Right atrium auricular region (tissue), 2 donors: ENCODE measurements around the gene NLRC5. TPM values are rescaled to one million over a fixed set of nuclear protein-coding genes. Genes with fewer than 3 reads are reported as not detected.

ENCODE experiments used
- DNase-seq: peaks from one replicate; pipeline ENCODE4 v3.0.0-alpha.2; 2019; ENCODE audit warnings: low spot score
- H3K27ac ChIP-seq, 2 donors: fragments of 200-600 bp; sonication (generic); 1 replicate in 1 of 2; 2 replicates in 1 of 2; pipeline ENCODE4 v1.5.1; 2016 to 2019
- H3K27me3 ChIP-seq, 2 donors: fragments of 200-600 bp; sonication (generic); one replicate each; pipeline versions ENCODE4 v1.5.1 to v1.6.0; 2017 to 2019
- H3K36me3 ChIP-seq: fragments of 200-600 bp; sonication (generic); one replicate; pipeline ENCODE4 v1.5.1; 2016
- H3K4me1 ChIP-seq, 2 donors: fragments of 200-600 bp; sonication (generic); one replicate each; pipeline versions ENCODE4 v1.5.1 to v1.6.0; 2017 to 2019
- H3K4me3 ChIP-seq, 2 donors: fragments of 200-600 bp; sonication (generic); 1 replicate in 1 of 2; 2 replicates in 1 of 2; pipeline ENCODE4 v1.5.1; 2017 to 2019; ENCODE audit warnings: mild to moderate bottlenecking in 1 of 2, moderate library complexity in 1 of 2
- H3K9me3 ChIP-seq, 2 donors: fragments of 200-600 bp; sonication (generic); one replicate each; pipeline ENCODE4 v1.5.1; 2019
- total RNA-seq, 2 donors: library from RNA; depleted of rRNA; stranded (reverse); fragments of >200 nt; gene quantifications; one replicate each; pipeline ENCODE4 v1.1.0, GENCODE V29; 2016
- TF ChIP-seq, protein P1 (sequence below), 2 donors: fragments of 200-600 bp; sonication (generic); IDR thresholded peaks; one replicate each; pipeline ENCODE4 v1.5.1; 2019; ENCODE audit warnings: antibody characterized with exemption in 2 of 2

The NLRC5 gene
- total RNA-seq, 2 donors from 2014 or later: 8.0 to 9.7 TPM

DNA sequence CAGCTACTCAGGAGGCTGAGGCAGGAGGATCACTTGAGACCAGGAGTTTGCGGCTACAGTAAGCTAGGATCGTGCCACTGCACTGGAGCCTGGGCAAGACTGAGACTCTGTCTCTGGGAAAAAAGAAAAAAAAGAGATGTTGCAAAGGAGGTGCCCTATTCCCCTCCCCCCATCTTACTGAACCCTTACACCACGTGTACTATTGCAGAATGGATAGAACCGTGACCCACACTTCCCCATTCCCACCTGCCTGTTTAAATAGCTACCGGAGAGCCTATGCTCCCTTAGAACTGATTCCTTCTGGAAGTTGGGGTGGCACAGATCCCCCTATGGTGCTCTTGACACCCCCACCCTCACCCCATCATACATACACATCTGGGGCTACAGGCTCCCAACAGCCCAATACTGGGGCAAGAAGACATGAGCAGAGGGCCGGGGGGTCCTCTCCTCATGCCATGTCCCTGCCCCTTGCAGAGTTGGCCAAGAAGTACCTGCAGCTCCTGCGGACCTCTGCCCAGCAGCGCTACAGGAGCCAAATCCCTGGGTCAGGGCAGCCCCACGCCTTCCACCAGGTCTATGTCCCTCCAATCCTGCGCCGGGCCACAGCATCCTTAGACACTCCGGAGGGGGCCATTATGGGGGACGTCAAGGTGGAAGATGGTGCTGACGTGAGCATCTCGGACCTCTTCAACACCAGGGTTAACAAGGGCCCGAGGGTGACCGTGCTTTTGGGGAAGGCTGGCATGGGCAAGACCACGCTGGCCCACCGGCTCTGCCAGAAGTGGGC is 35.7 kb downstream of the NLRC5 start:
- TF ChIP-seq, protein P1, sequence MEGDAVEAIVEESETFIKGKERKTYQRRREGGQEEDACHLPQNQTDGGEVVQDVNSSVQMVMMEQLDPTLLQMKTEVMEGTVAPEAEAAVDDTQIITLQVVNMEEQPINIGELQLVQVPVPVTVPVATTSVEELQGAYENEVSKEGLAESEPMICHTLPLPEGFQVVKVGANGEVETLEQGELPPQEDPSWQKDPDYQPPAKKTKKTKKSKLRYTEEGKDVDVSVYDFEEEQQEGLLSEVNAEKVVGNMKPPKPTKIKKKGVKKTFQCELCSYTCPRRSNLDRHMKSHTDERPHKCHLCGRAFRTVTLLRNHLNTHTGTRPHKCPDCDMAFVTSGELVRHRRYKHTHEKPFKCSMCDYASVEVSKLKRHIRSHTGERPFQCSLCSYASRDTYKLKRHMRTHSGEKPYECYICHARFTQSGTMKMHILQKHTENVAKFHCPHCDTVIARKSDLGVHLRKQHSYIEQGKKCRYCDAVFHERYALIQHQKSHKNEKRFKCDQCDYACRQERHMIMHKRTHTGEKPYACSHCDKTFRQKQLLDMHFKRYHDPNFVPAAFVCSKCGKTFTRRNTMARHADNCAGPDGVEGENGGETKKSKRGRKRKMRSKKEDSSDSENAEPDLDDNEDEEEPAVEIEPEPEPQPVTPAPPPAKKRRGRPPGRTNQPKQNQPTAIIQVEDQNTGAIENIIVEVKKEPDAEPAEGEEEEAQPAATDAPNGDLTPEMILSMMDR (IDR thresholded peaks at IDR 0.05): no peak
- Histone ChIP-seq H3K9me3 (no peaks in the 10 kb centered on the region), H3K4me1 (no peaks in the 10 kb centered on the region), H3K4me3 (no peak overlapping the region), H3K27me3 (no peaks in the 10 kb centered on the region), H3K36me3 (peaks cover 15% of the 10 kb centered on the region), H3K27ac (no peak overlapping the region)
- no peak for DNase-seq

DNA sequence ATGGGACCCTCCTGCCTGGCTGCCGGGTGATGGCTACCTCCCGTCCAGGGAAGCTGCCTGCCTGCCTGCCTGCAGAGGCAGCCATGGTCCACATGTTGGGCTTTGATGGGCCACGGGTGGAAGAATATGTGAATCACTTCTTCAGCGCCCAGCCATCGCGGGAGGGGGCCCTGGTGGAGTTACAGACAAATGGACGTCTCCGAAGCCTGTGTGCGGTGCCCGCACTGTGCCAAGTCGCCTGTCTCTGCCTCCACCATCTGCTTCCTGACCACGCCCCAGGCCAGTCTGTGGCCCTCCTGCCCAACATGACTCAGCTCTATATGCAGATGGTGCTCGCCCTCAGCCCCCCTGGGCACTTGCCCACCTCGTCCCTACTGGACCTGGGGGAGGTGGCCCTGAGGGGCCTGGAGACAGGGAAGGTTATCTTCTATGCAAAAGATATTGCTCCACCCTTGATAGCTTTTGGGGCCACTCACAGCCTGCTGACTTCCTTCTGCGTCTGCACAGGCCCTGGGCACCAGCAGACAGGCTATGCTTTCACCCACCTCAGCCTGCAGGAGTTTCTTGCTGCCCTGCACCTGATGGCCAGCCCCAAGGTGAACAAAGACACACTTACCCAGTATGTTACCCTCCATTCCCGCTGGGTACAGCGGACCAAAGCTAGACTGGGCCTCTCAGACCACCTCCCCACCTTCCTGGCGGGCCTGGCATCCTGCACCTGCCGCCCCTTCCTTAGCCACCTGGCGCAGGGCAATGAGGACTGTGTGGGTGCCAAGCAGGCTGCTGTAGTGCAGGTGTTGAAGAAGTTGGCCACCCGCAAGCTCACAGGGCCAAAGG is 36.8 kb downstream of the NLRC5 start:
- H3K4me1 ChIP-seq: no peaks in the 10 kb centered on the region
- peaks cover 8% of the 10 kb centered on the region for H3K36me3 ChIP-seq
- no peak overlapping the region for H3K27ac ChIP-seq
- no peaks in the 10 kb centered on the region for H3K27me3 ChIP-seq
- DNase-seq: no peak
- TF ChIP-seq, protein P1 (IDR thresholded peaks at IDR 0.05): no peak
- H3K4me3 ChIP-seq: no peak overlapping the region
- H3K9me3 ChIP-seq: no peaks in the 10 kb centered on the region

DNA sequence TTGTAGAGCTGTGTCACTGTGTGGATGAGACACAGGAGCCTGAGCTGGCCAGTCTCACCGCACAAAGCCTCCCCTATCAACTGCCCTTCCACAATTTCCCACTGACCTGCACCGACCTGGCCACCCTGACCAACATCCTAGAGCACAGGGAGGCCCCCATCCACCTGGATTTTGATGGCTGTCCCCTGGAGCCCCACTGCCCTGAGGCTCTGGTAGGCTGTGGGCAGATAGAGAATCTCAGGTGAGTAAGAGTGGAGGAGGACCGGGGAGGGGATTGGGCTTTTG is 37.4 kb downstream of the NLRC5 start:
- Histone ChIP-seq H3K9me3 (no peaks in the 10 kb centered on the region), H3K27me3 (no peaks in the 10 kb centered on the region), H3K4me3 (no peak overlapping the region), H3K36me3 (peaks cover 2% of the 10 kb centered on the region), H3K4me1 (no peaks in the 10 kb centered on the region), H3K27ac (no peak overlapping the region)
- TF ChIP-seq, protein P1 (IDR thresholded peaks at IDR 0.05): no peak
- DNase-seq: no peak

DNA sequence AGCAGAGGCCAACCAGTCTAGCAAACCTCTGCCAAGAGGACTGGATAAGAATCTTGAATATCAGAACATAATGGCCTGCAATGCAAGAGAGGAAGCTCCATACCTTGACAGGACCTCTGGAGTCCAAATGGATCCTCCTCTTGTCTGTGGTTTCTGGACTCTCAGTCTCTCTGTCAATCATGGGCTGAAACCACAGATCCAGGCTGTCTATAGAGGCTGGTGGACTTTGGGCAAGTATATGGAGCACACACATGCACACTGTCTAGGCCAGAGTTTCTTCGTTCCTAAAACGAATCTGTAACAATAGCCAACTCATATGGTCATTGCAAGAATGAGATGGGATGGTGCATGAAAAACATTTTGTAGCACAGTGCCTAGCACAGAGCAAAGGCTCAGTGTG is 37.7 kb downstream of the NLRC5 start:
- TF ChIP-seq, protein P1 (IDR thresholded peaks at IDR 0.05): no peak
- Histone ChIP-seq H3K4me1 (no peaks in the 10 kb centered on the region), H3K9me3 (no peaks in the 10 kb centered on the region), H3K36me3 (no peaks in the 10 kb centered on the region), H3K27ac (no peak overlapping the region), H3K4me3 (no peak overlapping the region), H3K27me3 (no peaks in the 10 kb centered on the region)
- no peak for DNase-seq

DNA sequence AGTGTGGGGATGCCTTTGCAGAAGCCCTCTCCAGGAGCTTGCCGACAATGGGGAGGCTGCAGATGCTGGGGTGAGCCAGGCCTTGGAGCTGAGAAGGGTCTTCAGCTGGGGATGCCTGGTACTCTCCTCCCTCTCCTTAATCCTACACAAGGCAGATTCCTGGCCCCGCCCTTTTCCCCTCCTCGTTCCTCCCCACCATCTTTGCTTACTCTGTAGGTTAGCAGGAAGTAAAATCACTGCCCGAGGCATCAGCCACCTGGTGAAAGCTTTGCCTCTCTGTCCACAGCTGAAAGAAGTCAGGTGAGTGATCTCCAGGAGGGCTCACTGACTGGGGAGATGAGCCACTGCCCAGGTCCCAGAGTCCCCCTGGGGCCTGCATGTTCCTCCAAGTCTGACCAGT is 38.7 kb downstream of the NLRC5 start:
- TF ChIP-seq, protein P1 (IDR thresholded peaks at IDR 0.05): no peak
- Histone ChIP-seq H3K27ac (no peak overlapping the region), H3K4me1 (no peaks in the 10 kb centered on the region), H3K36me3 (peaks cover 4% of the 10 kb centered on the region), H3K9me3 (no peaks in the 10 kb centered on the region), H3K27me3 (no peaks in the 10 kb centered on the region), H3K4me3 (no peak overlapping the region)
- DNase-seq: no peak
